RPMI7951 (cell line): ENCODE measurements around the gene STEAP3. TPM values are rescaled to one million over a fixed set of nuclear protein-coding genes. Genes with fewer than 3 reads are reported as not detected.

Source experiments
- DNase-seq: peaks from one replicate; pipeline ENCODE4 v3.0.0-alpha.2; 2012; ENCODE audit warnings: low read depth
- total RNA-seq: library from RNA; depleted of rRNA; stranded (reverse); fragments of >200 nt; shearing (Covaris generic); gene quantifications from 2 replicates; pipeline ENCODE4 v1.2.3, GENCODE V29; 2014

STEAP3 gene
- total RNA-seq, 1 experiment from 2014 or later: 27.3 TPM

GRCh38 chr2:119225105-119225865 is 1.7 kb downstream of the STEAP3 start:
- DNase-seq: no peak

GRCh38 chr2:119225926-119226325 is 2.3 kb downstream of the STEAP3 start:
- no peak for DNase-seq

- DNase-seq: no peak
Observed at GRCh38 chr2:119227346-119227745, 3.7 kb downstream of the STEAP3 start.

GRCh38 chr2:119228136-119228535 is 4.5 kb downstream of the STEAP3 start:
- DNase-seq: no peak

GRCh38 chr2:119228964-119229363 is 5.3 kb downstream of the STEAP3 start:
- no peak for DNase-seq

GRCh38 chr2:119229716-119230115 is 6.1 kb downstream of the STEAP3 start:
- DNase-seq: no peak

- peak; percentile 76 for DNase-seq
Observed at GRCh38 chr2:119230219-119231185, 6.9 kb downstream of the STEAP3 start.

GRCh38 chr2:119231975-119232665 is 8.5 kb downstream of the STEAP3 start:
- peak; percentile 78 for DNase-seq

GRCh38 chr2:119232666-119232993 is 9.0 kb downstream of the STEAP3 start:
- DNase-seq: no peak

- DNase-seq: peak; percentile 71
Observed at GRCh38 chr2:119233326-119234020, 9.8 kb downstream of the STEAP3 start.

- DNase-seq: peak; percentile 32
Observed at GRCh38 chr2:119234021-119235019, 10.7 kb downstream of the STEAP3 start.

- DNase-seq: no peak
Observed at GRCh38 chr2:119236796-119237195, 13.2 kb downstream of the STEAP3 start.

GRCh38 chr2:119240311-119241204 is 16.9 kb downstream of the STEAP3 start:
- peak; percentile 93 for DNase-seq

- DNase-seq: no peak
Observed at GRCh38 chr2:119241205-119241532, 17.5 kb downstream of the STEAP3 start.

- no peak for DNase-seq
Observed at GRCh38 chr2:119242276-119243119, 18.9 kb downstream of the STEAP3 start.

- no peak for DNase-seq
Observed at GRCh38 chr2:119243621-119244020, 20.0 kb downstream of the STEAP3 start.

GRCh38 chr2:119245076-119245840 is 21.6 kb downstream of the STEAP3 start:
- no peak for DNase-seq

- no peak for DNase-seq
Observed at GRCh38 chr2:119245841-119246230, 22.2 kb downstream of the STEAP3 start.
